Trophoblast cell (in vitro differentiated cells and primary cell): Measurements from ENCODE around the gene FAM83G.
A peak's percentile ranks its signal among the peaks of the same experiment; 100 is the strongest.

ENCODE experiments used
- DNase-seq, 2 donors: peaks; one replicate each; pipeline ENCODE4 v3.0.0-alpha.2; 2016
- H2AFZ ChIP-seq: 2 replicates; pipeline ENCODE4 v1.6.1; 2013; ENCODE audit warnings: low read length, moderate library complexity, mild to moderate bottlenecking; ENCODE audit not compliant: insufficient read depth, poor library complexity
- H2AK5ac ChIP-seq: 2 replicates; pipeline ENCODE4 v1.6.1; 2013; ENCODE audit warnings: mild to moderate bottlenecking, low read length
- H2BK120ac ChIP-seq: 2 replicates; pipeline ENCODE4 v1.6.1; 2013; ENCODE audit warnings: low read length, mild to moderate bottlenecking, moderate library complexity; ENCODE audit not compliant: insufficient read depth, poor library complexity
- H2BK12ac ChIP-seq: 2 replicates; pipeline ENCODE4 v1.6.1; 2013; ENCODE audit warnings: mild to moderate bottlenecking, low read length, moderate library complexity
- H2BK5ac ChIP-seq: 2 replicates; pipeline ENCODE4 v1.6.1; 2013; ENCODE audit warnings: low read length, low read depth, moderate library complexity, mild to moderate bottlenecking; ENCODE audit not compliant: poor library complexity
- H3K14ac ChIP-seq: 2 replicates; pipeline ENCODE4 v1.6.1; 2013; ENCODE audit warnings: mild to moderate bottlenecking, low read length
- H3K18ac ChIP-seq: 2 replicates; pipeline ENCODE4 v1.6.1; 2013; ENCODE audit warnings: mild to moderate bottlenecking, low read length
- H3K23ac ChIP-seq: 2 replicates; pipeline ENCODE4 v1.6.1; 2013; ENCODE audit warnings: low read length
- H3K27ac ChIP-seq: 2 replicates; pipeline ENCODE4 v1.5.1; 2013; ENCODE audit warnings: low read depth, mild to moderate bottlenecking, inconsistent platforms, low read length, moderate library complexity
- H3K27me3 ChIP-seq: 2 replicates; pipeline ENCODE4 v1.6.1; 2013; ENCODE audit warnings: inconsistent platforms, mild to moderate bottlenecking, low read length, moderate library complexity; ENCODE audit not compliant: insufficient read depth
- H3K36me3 ChIP-seq, 2 experiments: 1 replicate in 1 of 2; 2 replicates in 1 of 2; pipeline ENCODE4 v1.6.1; 2013; ENCODE audit warnings: low read length in 2 of 2, mild to moderate bottlenecking in 2 of 2, moderate library complexity in 1 of 2; ENCODE audit not compliant: insufficient read depth in 2 of 2, control insufficient read depth in 1 of 2
- H3K4ac ChIP-seq: 2 replicates; pipeline ENCODE4 v1.6.1; 2013; ENCODE audit warnings: low read depth, mild to moderate bottlenecking, low read length, moderate library complexity
- H3K4me1 ChIP-seq, 2 experiments: 1 replicate in 1 of 2; 2 replicates in 1 of 2; pipeline ENCODE4 v1.6.1; 2013; ENCODE audit warnings: low read length in 2 of 2, mild to moderate bottlenecking in 2 of 2, moderate library complexity in 1 of 2; ENCODE audit not compliant: insufficient read depth in 2 of 2, control insufficient read depth in 1 of 2
- H3K4me2 ChIP-seq: 2 replicates; pipeline ENCODE4 v1.6.1; 2013; ENCODE audit warnings: inconsistent platforms, mild to moderate bottlenecking, low read length, moderate library complexity
- H3K4me3 ChIP-seq: 2 replicates; pipeline ENCODE4 v1.5.1; 2013; ENCODE audit warnings: mild to moderate bottlenecking, low read depth, low read length, inconsistent platforms
- H3K79me1 ChIP-seq: one replicate; pipeline ENCODE4 v1.6.1; 2013; ENCODE audit warnings: low read length
- H3K79me2 ChIP-seq: 2 replicates; pipeline ENCODE4 v1.6.1; 2013; ENCODE audit warnings: low read length, mild to moderate bottlenecking; ENCODE audit not compliant: control insufficient read depth, insufficient read depth, poor library complexity
- H3K9ac ChIP-seq: 2 replicates; pipeline ENCODE4 v1.6.1; 2013; ENCODE audit warnings: mild to moderate bottlenecking, low read length
- H3K9me3 ChIP-seq: 2 replicates; pipeline ENCODE4 v1.6.1; 2013; ENCODE audit warnings: low read depth, mild to moderate bottlenecking, control low read depth, inconsistent platforms, low read length; ENCODE audit not compliant: insufficient read depth
- H4K12ac ChIP-seq: 2 replicates; pipeline ENCODE4 v1.6.1; 2013; ENCODE audit warnings: low read depth, mild to moderate bottlenecking, low read length, moderate library complexity
- H4K8ac ChIP-seq: 2 replicates; pipeline ENCODE4 v1.6.1; 2013; ENCODE audit warnings: low read depth, mild to moderate bottlenecking, low read length, moderate library complexity
- H4K91ac ChIP-seq: one replicate; pipeline ENCODE4 v1.6.1; 2013; ENCODE audit warnings: low read depth, mild to moderate bottlenecking, low read length, moderate library complexity
- WGBS: extraction: QIAGEN DNeasy Blood & Tissue Kit; methylation state at CpG from one replicate; pipeline ENCODE4 v1.1.7; 2013; ENCODE audit warnings: missing lambda C conversion rate; ENCODE audit not compliant: insufficient read length, insufficient coverage; ENCODE audit errors: extremely low coverage; 5-methylcytosine and 5-hydroxymethylcytosine counted together

FAM83G gene

DNA sequence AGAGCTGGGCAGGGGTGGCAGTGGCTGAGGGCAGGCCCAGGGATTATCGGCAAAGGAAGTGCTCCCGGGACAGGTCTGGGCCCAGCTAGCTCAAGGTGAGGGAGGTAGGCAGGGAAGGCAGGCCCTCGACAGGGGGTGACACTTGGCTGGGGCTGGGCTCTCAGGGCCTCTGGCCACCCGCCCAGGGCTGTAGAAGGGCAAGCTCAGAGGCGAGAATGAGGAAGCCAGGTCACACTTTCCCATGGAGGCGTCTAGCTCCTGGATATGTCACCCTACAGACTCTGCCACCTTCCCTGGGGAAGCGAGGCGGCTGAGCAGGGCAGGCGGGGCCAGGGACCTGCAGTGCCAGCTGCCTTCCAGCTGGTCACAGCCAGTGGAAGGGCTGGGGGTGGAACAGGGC lies 19.1 kb downstream of the FAM83G start:
- no peak overlapping the region for H3K27ac ChIP-seq
- no peak overlapping the region for H4K91ac ChIP-seq
- H2BK5ac ChIP-seq = no peak overlapping the region
- H3K9me3 ChIP-seq = peaks cover 5% of the 10 kb centered on the region
- H2BK120ac ChIP-seq = no peak overlapping the region
- no peak overlapping the region for H3K18ac ChIP-seq
- no peak overlapping the region for H2AFZ ChIP-seq
- H3K4ac ChIP-seq = no peak overlapping the region
- H3K27me3 ChIP-seq = no peaks in the 10 kb centered on the region
- peaks cover 20% of the 10 kb centered on the region for H3K79me1 ChIP-seq
- H3K4me1 ChIP-seq = peaks cover 27 to 30% of the 10 kb centered on the region in 2 experiments
- H3K36me3 ChIP-seq = peaks cover 54 to 56% of the 10 kb centered on the region in 2 experiments
- no peak overlapping the region for H4K12ac ChIP-seq
- no peak overlapping the region for H2BK12ac ChIP-seq
- WGBS = no CpG with 5 or more reads among the region's 9 CpGs
- no peak overlapping the region for H3K23ac ChIP-seq
- H3K4me2 ChIP-seq = no peak overlapping the region
- no peak overlapping the region for H3K4me3 ChIP-seq
- H3K9ac ChIP-seq = no peak overlapping the region
- H2AK5ac ChIP-seq = no peak overlapping the region
- no peak overlapping the region for H4K8ac ChIP-seq
- no peak for DNase-seq
- H3K79me2 ChIP-seq = peaks cover 2% of the 10 kb centered on the region
- H3K14ac ChIP-seq = no peak overlapping the region

GRCh38 chr17:18984273-18985114 lies 20.1 kb downstream of the FAM83G start:
- no peak overlapping the region for H3K14ac ChIP-seq
- peaks cover 59% of the 10 kb centered on the region in 2 experiments for H3K36me3 ChIP-seq
- no peak for DNase-seq
- H4K12ac ChIP-seq = no peak overlapping the region
- no peaks in the 10 kb centered on the region for H3K27me3 ChIP-seq
- no peak overlapping the region for H3K23ac ChIP-seq
- no peak overlapping the region for H3K27ac ChIP-seq
- no peak overlapping the region for H3K9ac ChIP-seq
- no peak overlapping the region for H4K8ac ChIP-seq
- H3K9me3 ChIP-seq = peaks cover 5% of the 10 kb centered on the region
- H2BK12ac ChIP-seq = no peak overlapping the region
- no peak overlapping the region for H3K4me3 ChIP-seq
- H2AFZ ChIP-seq = no peak overlapping the region
- H2AK5ac ChIP-seq = no peak overlapping the region
- H4K91ac ChIP-seq = no peak overlapping the region
- no peak overlapping the region for H3K4ac ChIP-seq
- H2BK5ac ChIP-seq = no peak overlapping the region
- no peaks in the 10 kb centered on the region for H3K79me2 ChIP-seq
- WGBS = no CpG with 5 or more reads among the region's 21 CpGs
- no peak overlapping the region for H3K4me2 ChIP-seq
- H3K18ac ChIP-seq = no peak overlapping the region
- H3K4me1 ChIP-seq = peaks cover 27 to 32% of the 10 kb centered on the region in 2 experiments
- H2BK120ac ChIP-seq = no peak overlapping the region
- peaks cover 25% of the 10 kb centered on the region for H3K79me1 ChIP-seq

DNA sequence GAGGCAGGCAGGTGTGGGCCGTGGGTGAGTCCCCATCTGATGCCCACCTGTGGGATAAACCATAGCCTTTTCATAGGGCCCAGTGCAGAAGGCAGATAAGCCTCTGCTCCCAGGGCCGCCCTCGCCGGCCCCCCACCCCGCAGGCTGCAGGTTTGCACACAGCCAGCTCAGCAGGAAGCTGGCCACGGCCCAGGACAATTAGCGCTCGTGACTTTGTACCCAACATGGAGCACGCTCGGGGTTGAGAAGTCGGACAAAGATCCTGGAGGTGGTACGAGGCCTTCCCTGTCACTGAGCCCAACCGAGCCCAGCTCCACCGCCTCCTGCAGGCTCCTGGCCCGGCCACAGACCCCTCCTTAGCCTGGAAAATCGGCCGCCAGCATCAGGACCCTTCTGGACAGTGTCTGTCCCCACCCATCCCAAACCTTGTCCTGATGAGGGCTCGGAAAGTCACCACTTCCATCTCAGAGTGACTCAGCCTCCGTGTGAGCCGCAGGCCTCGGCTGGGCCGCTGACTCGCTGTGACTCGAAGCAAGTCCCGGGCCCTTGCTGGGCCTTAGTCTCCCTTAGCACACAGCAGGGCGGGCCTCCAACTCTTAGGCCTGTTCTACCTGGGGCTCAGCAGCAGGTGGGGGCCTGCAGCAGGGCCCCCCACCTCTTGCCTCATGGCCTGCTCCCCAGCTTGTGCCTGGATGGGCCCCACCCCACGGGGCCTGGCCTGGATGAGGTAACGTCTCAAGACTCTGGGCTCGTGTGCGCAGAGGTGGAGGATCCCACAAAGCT lies 22.7 kb downstream of the FAM83G start:
- peak overlapping the region; percentile 34 for H2BK5ac ChIP-seq
- H3K27ac ChIP-seq = peak overlapping the region; percentile 40

GRCh38 chr17:18981335-18981641 lies 23.3 kb downstream of the FAM83G start:
- peak overlapping the region; percentile 58 for H3K18ac ChIP-seq
- no peaks in the 10 kb centered on the region for H3K79me2 ChIP-seq
- no peaks in the 10 kb centered on the region for H3K27me3 ChIP-seq
- H2AFZ ChIP-seq = no peak overlapping the region
- no peak for DNase-seq
- H3K36me3 ChIP-seq = peaks cover 60 to 62% of the 10 kb centered on the region in 2 experiments
- H3K79me1 ChIP-seq = peaks cover 25% of the 10 kb centered on the region
- H3K9ac ChIP-seq = no peak overlapping the region
- H4K8ac ChIP-seq = peak overlapping the region; percentile 73
- H3K14ac ChIP-seq = peak overlapping the region; percentile 36
- H2BK5ac ChIP-seq = peak overlapping the region; percentile 18
- H3K4me2 ChIP-seq = no peak overlapping the region
- no peak overlapping the region for H3K4me3 ChIP-seq
- peak overlapping the region; percentile 62 for H4K91ac ChIP-seq
- no peak overlapping the region for H4K12ac ChIP-seq
- H2BK12ac ChIP-seq = peak overlapping the region; percentile 16
- H3K9me3 ChIP-seq = peaks cover 5% of the 10 kb centered on the region
- peak overlapping the region; percentile 13 for H2BK120ac ChIP-seq
- H3K27ac ChIP-seq = peak overlapping the region; percentile 15
- H3K4ac ChIP-seq = peak overlapping the region; percentile 39
- no peak overlapping the region for H3K23ac ChIP-seq
- WGBS = no CpG with 5 or more reads among the region's 6 CpGs
- peak overlapping the region; percentile 20 for H2AK5ac ChIP-seq
- peaks cover 27 to 32% of the 10 kb centered on the region in 2 experiments for H3K4me1 ChIP-seq

More for the DNA sequence above, 22.7 kb downstream of the FAM83G start:
- H3K27me3 ChIP-seq = no peaks in the 10 kb centered on the region
- peak overlapping the region; percentile 62 for H4K91ac ChIP-seq
- H2BK120ac ChIP-seq = peak overlapping the region; percentile 59
- H4K12ac ChIP-seq = peak overlapping the region; percentile 61
- peak overlapping the region; percentile 76 for H3K18ac ChIP-seq
- H2AK5ac ChIP-seq = peak overlapping the region; percentile 63
- peak overlapping the region; percentile 32 for H2AFZ ChIP-seq
- peaks cover 25% of the 10 kb centered on the region for H3K79me1 ChIP-seq
- H3K4me2 ChIP-seq = no peak overlapping the region
- H4K8ac ChIP-seq = peak overlapping the region; percentile 73
- no CpG with 5 or more reads among the region's 30 CpGs for WGBS
- no peak overlapping the region for H3K4me3 ChIP-seq
- peak overlapping the region; percentile 40 for H3K4ac ChIP-seq
- H3K14ac ChIP-seq = peak overlapping the region; percentile 71
- peaks cover 27 to 32% of the 10 kb centered on the region in 2 experiments for H3K4me1 ChIP-seq
- no peak overlapping the region for H3K9ac ChIP-seq
- no peaks in the 10 kb centered on the region for H3K79me2 ChIP-seq
- H3K9me3 ChIP-seq = peaks cover 5% of the 10 kb centered on the region
- H2BK12ac ChIP-seq = peak overlapping the region; percentile 16
- peaks cover 60% of the 10 kb centered on the region in 2 experiments for H3K36me3 ChIP-seq
- DNase-seq = peak; percentile 62 to 68
- no peak overlapping the region for H3K23ac ChIP-seq
